ENCODE data around the gene DLGAP1. TPM values are rescaled to one million over a fixed set of nuclear protein-coding genes. Genes with fewer than 3 reads are reported as not detected.

DLGAP1 gene
- total and polyA plus RNA-seq, 2 donors (not counting 1 experiment from before 2014, with no cell fraction given), result 0.07 to 0.61 TPM

- no peaks in the 10 kb centered on the region for H3K27me3 Mint-ChIP-seq
- intact Hi-C loops (cut with micrococcal nuclease), result no loop called here
- no peak overlapping the region for H3K9ac ChIP-seq (ENCODE audit: low read length)
- H3K27me3 ChIP-seq (replicated peaks in 1 of 4; ENCODE audit: control extremely low read depth in 1 of 4, control insufficient read depth in 3 of 4, insufficient read depth in 4 of 4, low read length in 3 of 4), result no peaks in the 10 kb centered on the region
- H3K9me3 ChIP-seq (ENCODE audit: control extremely low read depth in 1 of 3, control insufficient read depth in 2 of 3, insufficient read depth in 1 of 3, low read length in 2 of 3), result no peaks in the 10 kb centered on the region
- no peak overlapping the region for H3K4me3 Mint-ChIP-seq
- no peaks in the 10 kb centered on the region for H3K36me3 ChIP-seq (replicated peaks in 1 of 2; ENCODE audit: control extremely low read depth in 1 of 2, control insufficient read depth in 1 of 2, extremely low read depth in 1 of 2, insufficient read depth in 2 of 2, low read length in 1 of 2)
- ATAC-seq (ENCODE audit: low read depth) (no peak), DNase-seq (no peak)
- H4K20me1 ChIP-seq (ENCODE audit: control insufficient read depth, insufficient read depth, low read length, poor library complexity, severe bottlenecking), result no peaks in the 10 kb centered on the region
- no peak for TF ChIP-seq CTCF (IDR thresholded peaks at IDR 0.05)
- TF ChIP-seq EZH2 (IDR thresholded peaks at IDR 0.05; ENCODE audit: borderline replicate concordance, insufficient read depth, low read depth, low read length, poor library complexity, severe bottlenecking), result no peak
- POLR2A ChIA-PET, result no interaction called here
- no peak overlapping the region for H3K27ac ChIP-seq (ENCODE audit: low read length in 2 of 2)
- WGBS (ENCODE audit: insufficient coverage), result no CpG with 5 or more reads among the region's 3 CpGs
- no peak overlapping the region for H3K27ac Mint-ChIP-seq
- no peaks in the 10 kb centered on the region for H3K4me1 Mint-ChIP-seq
- no peak overlapping the region for H3K4me2 ChIP-seq (replicated peaks; ENCODE audit: low read depth, low read length, poor library complexity, severe bottlenecking)
- CTCF ChIA-PET, result no interaction called here
- no peak overlapping the region for H3K4me3 ChIP-seq (ENCODE audit: control extremely low read depth in 1 of 5, extremely low read depth in 1 of 5, insufficient read depth in 1 of 5, low read depth in 2 of 5, low read length in 4 of 5)
- H3K79me2 ChIP-seq (ENCODE audit: control insufficient read depth, insufficient read depth, low read length), result no peaks in the 10 kb centered on the region
- H3K9me3 Mint-ChIP-seq (ENCODE audit: insufficient read depth), result peaks cover 6% of the 10 kb centered on the region
- no peak overlapping the region for H2AFZ ChIP-seq (ENCODE audit: insufficient read depth, low read depth, low read length, poor library complexity, severe bottlenecking)
- no peaks in the 10 kb centered on the region for H3K4me1 ChIP-seq (ENCODE audit: control insufficient read depth in 2 of 2, insufficient read depth in 2 of 2, low read length in 2 of 2)
These were observed 766.0 kb downstream of the DLGAP1 start for GRCh38 chr18:3689091-3689490.

GRCh38 chr18:3688690-3689089, 766.4 kb downstream of the DLGAP1 start:
- TF ChIP-seq EZH2 (IDR thresholded peaks at IDR 0.05; ENCODE audit: borderline replicate concordance, insufficient read depth, low read depth, low read length, poor library complexity, severe bottlenecking), result no peak
- TF ChIP-seq CTCF (IDR thresholded peaks at IDR 0.05), result no peak
- Mint-ChIP-seq H3K4me1 (no peaks in the 10 kb centered on the region), H3K27me3 (peaks cover 2% of the 10 kb centered on the region), H3K27ac (no peak overlapping the region), H3K9me3 (ENCODE audit: insufficient read depth) (peaks cover 6% of the 10 kb centered on the region), H3K4me3 (no peak overlapping the region)
- ATAC-seq (ENCODE audit: low read depth) (no peak), DNase-seq (no peak)
- Histone ChIP-seq H3K27ac (ENCODE audit: low read length in 2 of 2) (no peak overlapping the region), H3K4me1 (ENCODE audit: control insufficient read depth in 2 of 2, insufficient read depth in 2 of 2, low read length in 2 of 2) (no peaks in the 10 kb centered on the region), H2AFZ (ENCODE audit: insufficient read depth, low read depth, low read length, poor library complexity, severe bottlenecking) (no peak overlapping the region), H3K36me3 (replicated peaks in 1 of 2; ENCODE audit: control extremely low read depth in 1 of 2, control insufficient read depth in 1 of 2, extremely low read depth in 1 of 2, insufficient read depth in 2 of 2, low read length in 1 of 2) (no peaks in the 10 kb centered on the region), H3K4me2 (replicated peaks; ENCODE audit: low read depth, low read length, poor library complexity, severe bottlenecking) (no peak overlapping the region), H3K4me3 (ENCODE audit: control extremely low read depth in 1 of 5, extremely low read depth in 1 of 5, insufficient read depth in 1 of 5, low read depth in 2 of 5, low read length in 4 of 5) (no peak overlapping the region), H3K27me3 (replicated peaks in 1 of 4; ENCODE audit: control extremely low read depth in 1 of 4, control insufficient read depth in 3 of 4, insufficient read depth in 4 of 4, low read length in 3 of 4) (no peaks in the 10 kb centered on the region), H4K20me1 (ENCODE audit: control insufficient read depth, insufficient read depth, low read length, poor library complexity, severe bottlenecking) (no peaks in the 10 kb centered on the region), H3K79me2 (ENCODE audit: control insufficient read depth, insufficient read depth, low read length) (no peaks in the 10 kb centered on the region), H3K9me3 (ENCODE audit: control extremely low read depth in 1 of 3, control insufficient read depth in 2 of 3, insufficient read depth in 1 of 3, low read length in 2 of 3) (no peaks in the 10 kb centered on the region), H3K9ac (ENCODE audit: low read length) (no peak overlapping the region)
- ChIA-PET POLR2A (no interaction called here), CTCF (no interaction called here)
- 90% methylated on average over 4 of the region's 5 CpGs for WGBS (ENCODE audit: insufficient coverage)
- intact Hi-C loops (cut with micrococcal nuclease), result no loop called here
